GM18498 (cell line): ENCODE measurements around the gene SIVA1.

Experiments used
- ATAC-seq: cut with Tn5 transposase; IDR thresholded peaks from one replicate; pipeline ENCODE4 v1.9.1; 2021; ENCODE audit warnings: mild to moderate bottlenecking, moderate library complexity; ENCODE audit not compliant: unreplicated experiment

The SIVA1 gene

GRCh38 chr14:104806625-104807465, 53.9 kb downstream of the SIVA1 start:
- ATAC-seq, result no peak

GRCh38 chr14:104808456-104808855, 55.5 kb downstream of the SIVA1 start:
- no peak for ATAC-seq
